Left ventricle myocardium inferior (tissue), 1 donor: ENCODE measurements around the gene DRAM1. TPM values are rescaled to one million over a fixed set of nuclear protein-coding genes. Genes with fewer than 3 reads are reported as not detected.

ENCODE experiments used
- DNase-seq: peaks from one replicate; pipeline ENCODE4 v3.0.0-alpha.2; 2020
- H3K27ac ChIP-seq: fragments of 200-600 bp; replicated peaks from 2 replicates; pipeline ENCODE4 v1.8.0; 2021
- H3K27me3 ChIP-seq: fragments of 200-600 bp; 2 replicates; pipeline ENCODE4 v1.8.0; 2021; ENCODE audit warnings: low read depth
- H3K36me3 ChIP-seq: fragments of 200-600 bp; 2 replicates; pipeline ENCODE4 v1.8.0; 2021
- H3K4me1 ChIP-seq: fragments of 200-600 bp; 2 replicates; pipeline ENCODE4 v1.8.0; 2021
- H3K4me3 ChIP-seq: fragments of 200-600 bp; 2 replicates; pipeline ENCODE4 v1.8.0; 2021; ENCODE audit warnings: mild to moderate bottlenecking, moderate library complexity
- H3K9me3 ChIP-seq: fragments of 200-600 bp; replicated peaks from 2 replicates; pipeline ENCODE4 v1.8.0; 2021
- CTCF ChIP-seq: fragments of 200-600 bp; IDR thresholded peaks from 2 replicates; pipeline ENCODE4 v1.8.0; 2021; ENCODE audit warnings: antibody characterized with exemption, mild to moderate bottlenecking, borderline replicate concordance
- intact Hi-C: fragments of 100-400 bp; cut with micrococcal nuclease; formaldehyde crosslinking; loops from one replicate; pipeline ENCODE4 v1.11.0; 2022
- total RNA-seq: library from RNA; stranded (reverse); fragmentation: NEBNext Ultra II Directional; extraction: Animal tissue kit (Norgen Biotek cat#: 25700); gene quantifications from one replicate; pipeline ENCODE4 v1.2.1, GENCODE V29; 2021
- donor health status: DM: no; HTN: yes; CAD: no; lungs with severe emphysema.

Gene DRAM1
- total RNA-seq, 1 donor from 2014 or later, result 5.3 TPM

- H3K36me3 ChIP-seq, result no peaks in the 10 kb centered on the region
- no peak for TF ChIP-seq CTCF
- no peaks in the 10 kb centered on the region for H3K27me3 ChIP-seq
- no peak overlapping the region for H3K27ac ChIP-seq
- intact Hi-C loops, result no loop called here
- H3K9me3 ChIP-seq, result peaks cover 17% of the 10 kb centered on the region
- no peak overlapping the region for H3K4me3 ChIP-seq
- no peak for DNase-seq
- H3K4me1 ChIP-seq, result no peaks in the 10 kb centered on the region
Observed at GRCh38 chr12:101966496-101966895, 89.1 kb downstream of the DRAM1 start.

DNA sequence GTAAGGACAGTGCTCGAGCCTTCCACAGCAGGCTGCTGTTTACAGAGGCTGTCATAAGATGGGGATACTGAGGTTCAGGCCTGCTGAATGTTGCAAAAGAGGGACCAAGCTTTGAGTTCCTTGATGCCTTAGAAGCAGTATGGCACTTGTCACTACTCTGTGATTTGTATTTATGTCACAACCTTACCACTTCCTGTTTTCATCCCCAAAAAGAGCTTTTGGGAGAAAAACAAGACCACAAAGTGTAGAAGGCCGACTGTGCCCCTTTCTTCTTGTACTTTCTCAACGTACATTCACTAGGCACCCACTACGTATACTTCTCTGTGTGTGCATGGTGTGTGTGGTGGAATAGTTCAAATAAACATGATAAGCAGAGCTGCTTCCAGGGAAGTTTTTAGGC lies 90.1 kb downstream of the DRAM1 start:
- Histone ChIP-seq H3K27me3 (no peaks in the 10 kb centered on the region), H3K9me3 (peaks cover 22% of the 10 kb centered on the region), H3K4me3 (no peak overlapping the region), H3K27ac (no peak overlapping the region), H3K4me1 (no peaks in the 10 kb centered on the region), H3K36me3 (no peaks in the 10 kb centered on the region)
- TF ChIP-seq CTCF, result no peak
- intact Hi-C loops, result no loop called here
- no peak for DNase-seq

- no peaks in the 10 kb centered on the region for H3K4me1 ChIP-seq
- no peaks in the 10 kb centered on the region for H3K36me3 ChIP-seq
- intact Hi-C loops, result no loop called here
- no peak overlapping the region for H3K4me3 ChIP-seq
- TF ChIP-seq CTCF, result no peak
- H3K27ac ChIP-seq, result no peak overlapping the region
- H3K27me3 ChIP-seq, result no peaks in the 10 kb centered on the region
- H3K9me3 ChIP-seq, result peaks cover 22% of the 10 kb centered on the region
- DNase-seq, result no peak
Observed at GRCh38 chr12:101968770-101969169, 91.4 kb downstream of the DRAM1 start.

Other genes starting within 250 kb of the DRAM1 start
- 132 TPM for gene CHPT1, start 179.9 kb upstream of the DRAM1 start, total RNA-seq
- gene SYCP3, start 138.1 kb upstream of the DRAM1 start, total RNA-seq, result not detected
- gene GNPTAB, start 46.6 kb upstream of the DRAM1 start, total RNA-seq, result 55.2 TPM
- 37.2 TPM for gene WASHC3, start 184.4 kb downstream of the DRAM1 start, total RNA-seq
- 20.6 TPM for gene NUP37, start 242.5 kb downstream of the DRAM1 start, total RNA-seq
- 0.33 TPM for gene PARPBP, start 242.6 kb downstream of the DRAM1 start, total RNA-seq